Gastrocnemius medialis (tissue), 4 donors: ENCODE measurements around the gene HIVEP1. TPM values are rescaled to one million over a fixed set of nuclear protein-coding genes. Genes with fewer than 3 reads are reported as not detected.

ENCODE experiments used
- ATAC-seq, 2 donors: fragments of 150-250 bp; one replicate each; pipeline ENCODE4 v1.9.1; 2016
- DNase-seq, 2 donors: peaks; one replicate each; pipeline ENCODE4 v3.0.0-alpha.2; 2019
- H3K27ac ChIP-seq, 4 donors: fragments of 200-600 bp; sonication (generic); 1 replicate in 1 of 4; 2 replicates in 3 of 4; pipeline ENCODE4 v1.5.1; 2016 to 2018; ENCODE audit warnings: mild to moderate bottlenecking in 2 of 4, moderate library complexity in 1 of 4
- H3K27me3 ChIP-seq, 3 donors: fragments of 200-600 bp; sonication (generic) in 2 of 3; 1 replicate in 1 of 3; 2 replicates in 2 of 3; pipeline versions ENCODE4 v1.5.1 to v1.6.0; 2016 to 2019; ENCODE audit warnings: mild to moderate bottlenecking in 1 of 3, moderate library complexity in 1 of 3
- H3K36me3 ChIP-seq, 2 donors: fragments of 200-600 bp; sonication (generic) in 1 of 2; one replicate each; pipeline ENCODE4 v1.5.1; 2017 to 2018
- H3K4me1 ChIP-seq, 2 donors: fragments of 200-600 bp; sonication (generic) in 1 of 2; one replicate each; pipeline ENCODE4 v1.5.1; 2016 to 2017; ENCODE audit warnings: mild to moderate bottlenecking in 2 of 2
- H3K4me3 ChIP-seq, 4 donors: fragments of 200-600 bp; sonication (generic) in 3 of 4; 1 replicate in 1 of 4; 2 replicates in 3 of 4; pipeline ENCODE4 v1.5.1; 2016 to 2019; ENCODE audit warnings: mild to moderate bottlenecking in 2 of 4
- H3K9me3 ChIP-seq, 3 donors: fragments of 200-600 bp; sonication (generic) in 2 of 3; 1 replicate in 1 of 3; 2 replicates in 2 of 3; pipeline ENCODE4 v1.5.1; 2016 to 2019
- POLR2A ChIP-seq, 2 donors: fragments of 450-650 bp; IDR thresholded peaks; one replicate each; pipeline ENCODE4 v1.6.1; 2017; ENCODE audit warnings: antibody characterized with exemption in 2 of 2, mild to moderate bottlenecking in 2 of 2, moderate library complexity in 2 of 2
- in situ Hi-C, 4 donors: fragments of 200-750 bp; cut with MboI; loops; one replicate each; pipeline versions ENCODE4 v1.15.0 to v1.8.0; 2017; ENCODE audit warnings: low sequenced_read_pairs in 4 of 4
- intact Hi-C: fragments of 100-400 bp; cut with DNase I; formaldehyde crosslinking; loops from one replicate; pipeline ENCODE4 v1.15.1; 2023; ENCODE audit warnings: low total_unique reads
- total RNA-seq, 4 donors: library from RNA; depleted of rRNA; stranded (reverse); fragments of >200 nt; gene quantifications; one replicate each; pipeline versions ENCODE4 v1.1.0 to v1.2.3, GENCODE V29; 2016
- TF ChIP-seq, protein P1 (sequence below), 5 experiments: fragments of 450-650 bp in 3 of 5; fragments of 200-600 bp in 2 of 5; sonication (generic) in 2 of 5; IDR thresholded peaks in 4 of 5; conservative IDR thresholded peaks in 1 of 5; 1 replicate in 4 of 5; 2 replicates in 1 of 5; pipeline ENCODE4 v1.5.1; 2016 to 2019; ENCODE audit warnings: antibody characterized with exemption in 5 of 5, mild to moderate bottlenecking in 3 of 5, moderate library complexity in 3 of 5

Gene HIVEP1
- total RNA-seq, 4 donors from 2014 or later, result 8.3 to 13.5 (median 10.5) TPM

DNA sequence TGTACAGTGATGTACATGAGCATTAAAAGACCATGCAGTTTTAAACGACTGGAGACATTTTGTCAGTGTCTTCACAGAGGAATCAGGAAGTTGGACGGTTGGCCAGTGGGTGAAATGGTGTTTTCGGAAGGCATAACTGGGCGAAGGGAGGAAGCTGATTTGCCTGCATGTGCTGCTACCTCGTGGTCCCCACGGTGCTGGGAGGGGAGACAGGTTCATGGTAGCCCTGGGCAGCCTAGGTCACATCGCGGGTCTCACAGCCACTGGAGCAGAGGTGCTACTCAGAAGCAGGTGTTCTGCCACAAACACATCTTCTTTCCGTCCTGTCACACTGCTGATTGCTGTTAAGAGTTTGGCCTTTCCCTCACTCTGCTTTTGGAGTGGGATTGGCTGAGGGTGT, 35.2 kb downstream of the HIVEP1 start:
- TF ChIP-seq POLR2A (IDR thresholded peaks at IDR 0.05), result no peak
- TF ChIP-seq, protein P1, sequence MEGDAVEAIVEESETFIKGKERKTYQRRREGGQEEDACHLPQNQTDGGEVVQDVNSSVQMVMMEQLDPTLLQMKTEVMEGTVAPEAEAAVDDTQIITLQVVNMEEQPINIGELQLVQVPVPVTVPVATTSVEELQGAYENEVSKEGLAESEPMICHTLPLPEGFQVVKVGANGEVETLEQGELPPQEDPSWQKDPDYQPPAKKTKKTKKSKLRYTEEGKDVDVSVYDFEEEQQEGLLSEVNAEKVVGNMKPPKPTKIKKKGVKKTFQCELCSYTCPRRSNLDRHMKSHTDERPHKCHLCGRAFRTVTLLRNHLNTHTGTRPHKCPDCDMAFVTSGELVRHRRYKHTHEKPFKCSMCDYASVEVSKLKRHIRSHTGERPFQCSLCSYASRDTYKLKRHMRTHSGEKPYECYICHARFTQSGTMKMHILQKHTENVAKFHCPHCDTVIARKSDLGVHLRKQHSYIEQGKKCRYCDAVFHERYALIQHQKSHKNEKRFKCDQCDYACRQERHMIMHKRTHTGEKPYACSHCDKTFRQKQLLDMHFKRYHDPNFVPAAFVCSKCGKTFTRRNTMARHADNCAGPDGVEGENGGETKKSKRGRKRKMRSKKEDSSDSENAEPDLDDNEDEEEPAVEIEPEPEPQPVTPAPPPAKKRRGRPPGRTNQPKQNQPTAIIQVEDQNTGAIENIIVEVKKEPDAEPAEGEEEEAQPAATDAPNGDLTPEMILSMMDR (IDR thresholded peaks at IDR 0.05 in 4 of 5, conservative IDR thresholded peaks at IDR 0.05 in 1 of 5), result no peak
- no peak overlapping the region for H3K4me3 ChIP-seq
- H3K9me3 ChIP-seq, result no peaks in the 10 kb centered on the region
- DNase-seq (no peak), ATAC-seq (no peak)
- H3K27ac ChIP-seq, result no peak overlapping the region
- in situ Hi-C loops, result no loop called here
- intact Hi-C loops, result no loop called here
- no peaks in the 10 kb centered on the region for H3K36me3 ChIP-seq
- H3K4me1 ChIP-seq, result peaks cover 7 to 16% of the 10 kb centered on the region in 2 donors
- H3K27me3 ChIP-seq, result no peaks in the 10 kb centered on the region

DNA sequence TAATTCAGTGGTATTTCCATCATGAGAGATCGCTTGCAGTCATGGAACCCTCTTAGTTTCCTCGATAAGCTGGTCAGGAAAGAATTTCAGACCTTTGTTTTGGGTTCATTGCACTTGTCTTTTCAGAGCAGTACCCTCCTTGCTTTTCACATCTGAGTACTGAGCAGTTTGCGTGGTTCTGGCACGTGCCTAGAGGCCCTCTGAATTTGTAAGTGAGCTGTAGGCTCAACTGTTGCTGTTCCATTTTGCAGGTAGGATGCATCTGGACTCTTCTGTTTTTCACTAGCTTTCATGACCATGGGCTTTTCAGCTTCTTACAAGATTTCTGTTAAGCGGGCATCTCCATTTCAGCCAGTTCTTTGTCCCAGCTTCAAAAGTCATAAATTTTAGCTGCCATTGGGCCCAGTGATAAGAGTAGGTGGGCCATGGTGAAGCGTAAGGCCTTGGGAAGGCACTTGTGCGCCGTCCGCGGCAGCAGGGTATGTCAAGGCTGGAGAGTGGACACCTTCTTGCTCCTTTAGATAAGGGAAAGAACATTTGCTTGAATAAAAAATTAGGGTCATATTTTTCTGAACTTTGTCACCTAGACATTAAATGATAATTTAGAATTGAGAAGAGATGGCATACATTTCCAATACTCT, 35.8 kb downstream of the HIVEP1 start:
- H3K4me3 ChIP-seq, result no peak overlapping the region
- no peaks in the 10 kb centered on the region for H3K27me3 ChIP-seq
- no peak overlapping the region for H3K27ac ChIP-seq
- H3K4me1 ChIP-seq, result peaks cover 7 to 16% of the 10 kb centered on the region in 2 donors
- no peaks in the 10 kb centered on the region for H3K36me3 ChIP-seq
- DNase-seq (no peak), ATAC-seq (no peak)
- no peaks in the 10 kb centered on the region for H3K9me3 ChIP-seq
- intact Hi-C loops (no loop called here), in situ Hi-C loops (no loop called here)
- no peak for TF ChIP-seq POLR2A (IDR thresholded peaks at IDR 0.05)
- TF ChIP-seq, protein P1 (IDR thresholded peaks at IDR 0.05 in 4 of 5, conservative IDR thresholded peaks at IDR 0.05 in 1 of 5), result no peak

DNA sequence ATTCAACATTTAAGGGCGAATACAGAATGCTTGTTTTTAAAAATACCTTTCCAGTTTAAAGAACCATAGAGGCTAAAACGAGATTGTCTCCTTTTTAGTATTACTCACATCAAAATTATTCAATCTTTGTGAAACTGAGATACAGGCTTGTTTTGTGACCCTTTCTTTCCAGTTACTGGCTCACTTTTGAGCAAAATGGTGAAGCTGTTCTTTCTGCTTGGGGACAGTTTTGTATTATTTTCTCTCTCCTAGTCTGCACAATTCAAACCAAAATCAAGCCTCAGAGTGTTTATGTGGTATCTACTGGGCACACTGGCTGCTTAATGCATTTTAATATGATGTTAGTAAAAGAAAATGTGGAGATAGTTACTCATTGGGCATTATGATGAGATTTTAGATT, 36.5 kb downstream of the HIVEP1 start:
- intact Hi-C loops (no loop called here), in situ Hi-C loops (no loop called here)
- TF ChIP-seq, protein P1 (IDR thresholded peaks at IDR 0.05 in 4 of 5, conservative IDR thresholded peaks at IDR 0.05 in 1 of 5), result no peak
- no peak for TF ChIP-seq POLR2A (IDR thresholded peaks at IDR 0.05)
- no peak overlapping the region for H3K4me3 ChIP-seq
- H3K36me3 ChIP-seq, result no peaks in the 10 kb centered on the region
- no peaks in the 10 kb centered on the region for H3K27me3 ChIP-seq
- no peak for DNase-seq
- no peak for ATAC-seq
- H3K4me1 ChIP-seq, result peaks cover 7 to 16% of the 10 kb centered on the region in 2 donors
- no peak overlapping the region for H3K27ac ChIP-seq
- H3K9me3 ChIP-seq, result no peaks in the 10 kb centered on the region

DNA sequence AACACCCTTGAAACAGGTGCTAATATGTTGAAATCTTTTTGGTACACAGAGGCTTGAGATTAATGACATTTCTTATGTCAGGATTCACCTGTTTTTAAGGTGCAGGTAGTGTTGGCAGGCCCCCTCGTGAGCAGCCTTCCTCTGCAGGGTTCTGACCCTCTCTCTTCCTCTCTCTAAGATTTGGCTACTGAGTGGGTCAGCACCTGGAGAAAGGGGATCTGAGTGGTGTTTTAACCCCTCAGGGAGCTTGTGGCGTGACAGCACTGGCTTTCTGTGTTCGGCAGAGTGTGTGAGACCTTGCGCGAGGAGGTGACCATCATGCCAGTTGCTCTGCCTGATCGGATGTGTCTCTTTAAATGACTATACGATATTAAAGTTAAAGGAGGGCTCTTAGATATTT, 37.1 kb downstream of the HIVEP1 start:
- H3K4me3 ChIP-seq, result no peak overlapping the region
- no peaks in the 10 kb centered on the region for H3K27me3 ChIP-seq
- no peak overlapping the region for H3K27ac ChIP-seq
- no peak for DNase-seq
- intact Hi-C loops (no loop called here), in situ Hi-C loops (no loop called here)
- no peaks in the 10 kb centered on the region for H3K9me3 ChIP-seq
- TF ChIP-seq POLR2A (IDR thresholded peaks at IDR 0.05), result no peak
- TF ChIP-seq, protein P1 (IDR thresholded peaks at IDR 0.05 in 4 of 5, conservative IDR thresholded peaks at IDR 0.05 in 1 of 5), result no peak
- ATAC-seq, result no peak
- no peaks in the 10 kb centered on the region for H3K36me3 ChIP-seq
- H3K4me1 ChIP-seq, result peaks cover 7 to 16% of the 10 kb centered on the region in 2 donors
